Hematopoietic multipotent progenitor cell treated with erythropoietin and hydrocortisone succinate and interleukin-3 and kit ligand, for 8 days (in vitro differentiated cells): ENCODE data around the gene RAPGEF1.
"Not testable (repeated sequence)": the region's sequence is repeated elsewhere in the genome, so short reads cannot be mapped to it uniquely, and the experiment has no call there.

ENCODE experiments used
- DNase-seq: peaks from one replicate; pipeline ENCODE4 v3.0.0-alpha.2; 2015

Gene RAPGEF1, protein sequence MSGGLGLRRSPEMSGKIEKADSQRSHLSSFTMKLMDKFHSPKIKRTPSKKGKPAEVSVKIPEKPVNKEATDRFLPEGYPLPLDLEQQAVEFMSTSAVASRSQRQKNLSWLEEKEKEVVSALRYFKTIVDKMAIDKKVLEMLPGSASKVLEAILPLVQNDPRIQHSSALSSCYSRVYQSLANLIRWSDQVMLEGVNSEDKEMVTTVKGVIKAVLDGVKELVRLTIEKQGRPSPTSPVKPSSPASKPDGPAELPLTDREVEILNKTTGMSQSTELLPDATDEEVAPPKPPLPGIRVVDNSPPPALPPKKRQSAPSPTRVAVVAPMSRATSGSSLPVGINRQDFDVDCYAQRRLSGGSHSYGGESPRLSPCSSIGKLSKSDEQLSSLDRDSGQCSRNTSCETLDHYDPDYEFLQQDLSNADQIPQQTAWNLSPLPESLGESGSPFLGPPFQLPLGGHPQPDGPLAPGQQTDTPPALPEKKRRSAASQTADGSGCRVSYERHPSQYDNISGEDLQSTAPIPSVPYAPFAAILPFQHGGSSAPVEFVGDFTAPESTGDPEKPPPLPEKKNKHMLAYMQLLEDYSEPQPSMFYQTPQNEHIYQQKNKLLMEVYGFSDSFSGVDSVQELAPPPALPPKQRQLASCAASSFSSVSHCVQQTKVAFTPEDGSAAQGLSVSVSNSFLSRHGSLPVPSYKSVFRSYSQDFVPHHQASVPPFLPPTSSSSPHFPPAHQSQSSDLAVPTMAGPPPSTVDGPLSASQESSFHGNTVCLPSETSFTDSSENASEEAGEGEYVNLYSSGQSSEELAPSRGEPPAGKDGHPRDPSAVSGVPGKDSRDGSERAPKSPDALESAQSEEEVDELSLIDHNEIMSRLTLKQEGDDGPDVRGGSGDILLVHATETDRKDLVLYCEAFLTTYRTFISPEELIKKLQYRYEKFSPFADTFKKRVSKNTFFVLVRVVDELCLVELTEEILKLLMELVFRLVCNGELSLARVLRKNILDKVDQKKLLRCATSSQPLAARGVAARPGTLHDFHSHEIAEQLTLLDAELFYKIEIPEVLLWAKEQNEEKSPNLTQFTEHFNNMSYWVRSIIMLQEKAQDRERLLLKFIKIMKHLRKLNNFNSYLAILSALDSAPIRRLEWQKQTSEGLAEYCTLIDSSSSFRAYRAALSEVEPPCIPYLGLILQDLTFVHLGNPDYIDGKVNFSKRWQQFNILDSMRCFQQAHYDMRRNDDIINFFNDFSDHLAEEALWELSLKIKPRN (N-terminal part only)

DNA sequence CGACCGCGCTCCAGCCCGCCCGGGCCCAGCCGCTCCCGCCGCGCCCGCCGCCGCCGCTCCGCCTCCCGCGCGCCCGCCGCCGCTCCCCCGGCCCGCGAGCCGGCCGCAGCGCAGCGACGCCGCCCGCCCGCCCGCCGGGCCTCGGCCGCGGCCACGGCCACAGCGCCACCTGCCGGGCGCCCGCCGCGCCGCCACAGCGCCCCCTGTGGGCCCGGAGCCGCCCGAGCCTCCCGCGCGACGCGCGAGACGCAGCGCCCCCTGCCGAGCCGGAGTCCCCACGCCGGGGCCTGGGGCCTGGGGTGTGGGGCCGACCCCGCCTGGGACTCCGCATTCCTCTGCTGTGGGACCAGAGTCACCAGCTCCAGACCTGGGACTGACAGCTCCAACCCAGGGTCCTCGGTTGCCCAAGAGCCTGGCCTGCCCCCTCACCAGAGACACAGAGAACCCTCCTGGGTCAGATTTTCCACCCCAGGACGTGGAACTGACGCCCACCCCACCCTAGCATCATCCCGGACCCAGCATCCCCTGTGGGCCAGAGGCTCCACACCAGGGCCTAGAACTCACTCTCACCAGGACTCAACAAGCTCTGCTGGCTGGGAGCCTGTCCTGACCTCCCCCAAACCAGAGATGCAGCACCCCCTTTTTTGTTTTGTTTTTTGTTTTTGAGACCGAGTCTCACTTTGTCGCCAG is at the start of gene RAPGEF1:
Gene RAPGEF1, minus strand, starts transcription at position 118 of the 690 bp plus-strand sequence. CDS start 246 bp downstream, outside the sequence.
- DNase-seq = peak; percentile 53

DNA sequence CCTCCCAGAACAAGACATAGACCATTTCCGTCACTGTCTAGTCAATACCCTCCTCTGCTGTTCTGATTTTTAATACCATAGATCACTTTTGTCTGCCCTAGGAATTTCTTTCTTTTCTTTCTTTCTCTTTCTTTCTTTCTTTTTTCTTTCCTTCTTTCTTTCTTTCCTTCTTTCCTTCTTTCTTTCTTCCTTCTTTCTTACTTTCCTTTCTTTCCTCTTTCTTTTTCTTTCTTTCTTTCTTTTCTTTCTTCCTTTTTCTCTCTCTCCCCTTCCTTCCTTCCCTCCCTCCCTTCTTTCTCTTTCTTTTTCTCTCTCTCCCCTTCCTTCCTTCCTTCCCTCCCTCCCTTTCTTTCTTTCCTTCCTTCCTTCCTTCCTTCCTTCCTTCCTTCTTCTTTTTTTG is 49.0 kb upstream of the RAPGEF1 start:
- DNase-seq = no peak

DNA sequence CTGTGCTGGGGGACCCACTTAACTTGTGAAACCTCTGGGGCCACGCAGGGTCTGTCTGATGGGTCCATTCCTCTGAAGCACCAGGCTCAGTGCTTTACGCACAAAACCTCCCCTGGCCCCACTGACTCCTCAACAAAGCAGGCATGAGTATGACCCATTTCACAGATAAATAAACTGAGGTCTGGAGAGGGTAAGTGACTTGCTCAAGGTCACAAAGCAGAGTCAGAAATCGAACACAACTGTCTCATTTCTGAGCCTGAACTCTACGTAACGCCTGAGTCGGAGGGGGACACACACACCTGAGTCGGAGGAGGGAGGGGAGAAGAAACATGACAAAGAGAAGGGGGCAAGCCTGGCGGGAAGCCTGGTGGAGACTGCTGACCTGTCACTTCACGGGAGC is 48.0 kb upstream of the RAPGEF1 start:
- DNase-seq = no peak

DNA sequence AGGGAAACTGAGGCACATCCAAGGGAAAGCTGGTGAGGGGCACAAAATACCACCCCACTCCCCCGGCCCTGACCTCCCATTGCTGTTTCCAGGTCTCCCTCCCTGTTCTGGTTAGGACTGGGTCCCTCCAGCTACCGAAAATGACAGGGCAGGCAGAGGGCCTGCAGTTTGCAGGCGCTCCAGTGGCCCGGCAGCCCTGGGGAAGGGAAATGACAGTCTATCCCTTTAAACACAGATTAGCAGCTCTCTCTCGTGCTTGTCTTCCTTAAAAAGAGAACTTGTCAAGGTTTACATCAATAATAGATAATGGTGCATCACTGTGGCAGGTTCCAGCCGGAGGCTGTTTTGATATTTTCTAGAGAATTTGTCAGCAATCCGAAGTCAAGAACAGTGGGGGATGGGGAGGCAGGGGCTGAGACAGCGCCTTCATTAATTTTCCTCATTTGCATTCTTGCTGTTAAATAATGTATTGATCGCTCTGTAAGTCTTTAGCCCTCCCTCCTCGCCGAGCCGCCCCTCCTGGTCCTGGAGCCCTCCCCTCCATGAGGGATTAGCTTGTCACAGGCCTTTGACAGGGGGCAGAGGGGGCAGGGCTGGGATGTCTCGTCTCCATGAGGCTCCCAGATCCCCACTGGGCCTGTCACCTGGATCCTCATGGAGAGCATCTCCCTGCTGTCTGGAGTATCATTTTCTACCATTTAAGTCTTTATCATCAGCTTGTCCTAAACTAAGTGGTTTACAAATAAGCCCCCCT is 45.0 kb upstream of the RAPGEF1 start:
- no peak for DNase-seq

DNA sequence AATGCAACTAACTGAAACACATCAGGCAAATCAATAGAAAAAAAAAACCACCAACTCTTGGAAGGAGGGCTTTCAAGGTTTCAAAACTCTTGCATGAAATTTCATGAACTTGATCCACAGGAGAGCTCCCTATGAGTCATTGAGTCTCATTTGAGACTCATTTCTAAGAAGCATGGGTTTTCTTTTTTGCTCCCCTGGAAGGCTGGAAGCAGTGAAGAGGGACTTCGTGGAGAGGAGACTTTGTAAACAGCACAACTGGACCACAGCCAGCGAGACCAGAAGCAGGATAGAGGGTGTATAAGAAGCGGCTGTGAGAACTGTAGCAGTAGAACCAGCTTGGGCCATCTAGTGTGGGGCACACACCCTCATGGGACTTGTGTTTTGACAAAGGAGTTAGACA is 41.2 kb upstream of the RAPGEF1 start:
- no peak for DNase-seq

DNA sequence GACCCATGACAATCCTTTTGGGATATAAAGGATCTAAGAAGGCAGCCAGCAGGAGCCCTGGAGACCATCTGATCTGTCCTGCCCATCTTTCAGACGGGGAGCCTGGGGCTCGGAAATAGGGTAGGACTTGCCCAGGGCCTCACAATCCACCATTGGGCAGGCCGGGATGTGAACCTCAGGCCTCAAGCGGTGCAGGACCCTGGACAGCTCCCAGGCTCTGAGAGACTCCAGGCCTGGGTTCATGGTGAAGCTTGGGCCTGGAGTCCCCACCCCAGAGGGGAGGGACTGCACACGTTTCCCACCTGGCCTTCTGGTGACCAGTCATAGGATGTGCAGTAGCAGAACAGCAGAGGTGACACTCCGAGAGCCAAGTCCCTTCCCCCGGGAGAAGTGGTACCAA is 36.6 kb upstream of the RAPGEF1 start:
- peak; percentile 48 for DNase-seq

DNA sequence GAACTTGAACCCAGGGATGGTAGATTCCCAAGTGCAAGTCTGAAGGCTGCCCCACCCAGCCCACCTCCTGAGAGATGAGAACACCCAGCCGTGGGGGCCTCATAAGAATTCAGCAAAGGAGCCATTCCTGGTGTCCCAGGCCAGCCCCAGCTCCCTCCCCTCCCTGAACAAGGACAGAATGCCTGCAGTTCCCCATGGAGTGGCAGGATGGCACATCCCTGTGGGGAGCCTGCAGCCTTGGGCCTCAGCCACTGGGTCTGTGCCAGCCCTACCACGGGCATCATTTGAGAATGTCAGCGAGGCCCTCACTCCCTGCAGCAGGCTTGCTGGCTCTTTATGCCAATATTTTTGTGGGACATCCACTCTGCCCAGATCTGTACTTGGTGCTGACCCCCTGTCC is 36.2 kb upstream of the RAPGEF1 start:
- DNase-seq = no peak

DNA sequence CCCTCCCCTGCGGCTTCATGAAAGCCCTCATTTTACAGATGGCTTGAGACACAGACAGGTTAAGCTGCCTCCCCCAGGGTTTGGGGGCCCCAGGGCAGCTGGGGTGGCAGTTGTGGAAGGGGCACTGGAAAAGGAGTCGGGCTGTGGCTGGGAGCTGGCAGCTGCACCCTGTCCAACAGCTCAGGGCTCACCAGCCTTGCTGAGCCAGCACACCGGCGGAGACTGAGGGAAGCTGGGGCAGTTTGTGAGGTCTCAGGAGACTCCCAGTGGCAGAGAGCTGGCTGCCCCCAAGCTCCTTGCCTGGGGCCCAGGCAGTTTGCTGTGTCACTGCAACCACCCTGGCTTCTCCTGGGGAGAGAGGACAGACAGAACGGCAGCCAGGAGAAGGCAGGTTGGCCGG is 34.8 kb upstream of the RAPGEF1 start:
- DNase-seq = no peak

DNA sequence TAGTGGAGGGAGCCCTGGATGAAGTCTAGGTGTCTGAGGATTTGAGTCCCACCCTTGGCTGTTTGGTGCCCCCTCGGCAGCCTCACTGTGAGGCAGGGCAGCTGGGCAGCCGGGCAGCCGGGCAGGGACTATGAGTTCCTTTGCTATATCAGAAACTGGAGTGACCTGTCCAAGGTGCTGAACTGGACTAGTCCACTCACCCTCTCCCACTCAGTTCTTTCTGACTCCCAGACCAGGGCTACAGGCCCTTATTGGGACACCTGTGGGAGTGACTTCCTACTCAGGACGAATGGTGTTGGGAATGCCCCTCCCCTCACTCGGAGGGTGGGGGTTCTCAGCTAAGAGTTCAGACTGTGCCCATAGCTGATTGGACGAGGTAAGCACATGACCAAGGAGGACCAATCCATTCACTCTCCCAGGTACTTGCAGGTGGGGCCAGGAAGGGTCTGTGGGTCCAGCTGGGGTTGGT is 34.1 kb upstream of the RAPGEF1 start:
- DNase-seq = peak; percentile 62

DNA sequence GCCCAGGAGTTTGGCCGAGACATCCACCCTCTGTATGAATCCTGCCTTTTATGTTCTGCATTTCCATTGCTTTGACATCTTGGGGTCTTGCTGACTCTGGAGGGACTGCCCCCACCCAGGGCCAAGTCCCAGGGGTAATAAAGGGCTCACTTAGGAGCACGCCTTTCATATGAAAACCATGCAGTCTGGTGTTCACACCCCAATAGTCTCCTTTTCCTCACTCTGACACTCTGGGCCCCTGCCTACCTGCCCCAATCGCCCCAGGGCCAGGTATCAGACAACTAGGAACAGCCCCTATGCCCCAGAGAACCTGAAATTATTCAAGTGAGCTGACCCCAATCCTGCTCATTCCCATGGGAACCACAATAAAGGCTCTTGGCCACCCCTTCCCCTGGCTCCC is 33.1 kb upstream of the RAPGEF1 start:
- DNase-seq = no peak

DNA sequence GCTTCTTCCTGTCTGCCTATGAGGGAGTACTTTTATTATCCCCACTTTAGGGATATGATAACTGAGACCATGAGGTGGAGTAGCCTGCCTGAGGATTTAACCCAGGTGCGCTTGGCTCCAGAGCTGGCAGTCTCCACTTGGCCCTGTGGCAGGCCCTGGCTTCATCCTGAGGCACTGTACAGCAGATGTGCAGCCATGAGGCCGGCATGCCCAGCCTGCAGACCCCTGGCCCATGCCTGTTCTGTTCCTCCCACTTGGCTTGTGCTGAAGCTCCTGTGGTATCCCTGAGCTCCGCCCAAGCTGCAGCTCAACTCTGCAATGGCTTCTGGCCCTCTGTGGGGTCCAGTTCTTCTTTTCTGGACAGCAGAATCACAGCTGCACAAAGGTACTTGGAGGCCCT is 31.8 kb upstream of the RAPGEF1 start:
- DNase-seq = no peak

DNA sequence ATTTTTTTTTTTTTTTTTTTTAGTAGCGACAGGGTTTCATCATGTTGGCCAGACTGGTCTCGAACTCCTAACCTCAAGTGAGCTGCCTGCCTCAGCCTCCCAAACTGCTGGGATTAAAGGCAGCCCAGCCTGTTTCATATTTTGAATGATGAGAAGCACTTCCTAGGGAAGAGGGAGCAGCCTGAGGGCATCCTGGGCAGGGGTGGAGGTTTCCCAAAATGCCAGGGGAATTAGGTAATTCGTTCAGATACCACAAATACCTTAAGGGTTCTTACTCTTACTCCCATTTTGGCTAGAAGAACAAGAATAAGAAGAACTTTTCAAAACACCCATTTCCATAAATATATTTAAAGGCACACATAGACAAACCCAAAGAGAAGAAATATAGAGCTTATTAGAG is 29.5 kb upstream of the RAPGEF1 start:
- DNase-seq = no peak

DNA sequence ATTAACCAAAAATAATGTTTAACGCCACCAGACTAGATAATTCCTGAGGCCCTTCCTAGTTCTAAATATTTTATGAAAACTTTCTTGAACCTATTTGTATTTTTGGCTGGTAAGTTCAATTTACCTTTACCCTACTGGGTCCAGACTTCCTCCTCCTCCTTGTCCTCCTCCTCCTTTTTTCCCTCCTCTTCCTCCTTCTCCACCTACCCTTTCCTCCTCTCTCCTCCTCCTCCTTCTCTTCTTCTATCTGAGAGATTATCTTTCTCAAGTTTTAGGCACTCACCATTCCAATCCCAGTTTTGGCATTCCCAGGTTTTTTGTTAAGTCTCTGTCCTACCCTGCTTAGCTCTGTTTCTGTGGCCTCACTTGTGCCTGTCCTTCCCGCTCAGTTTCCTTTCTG is 24.7 kb upstream of the RAPGEF1 start:
- no peak for DNase-seq

DNA sequence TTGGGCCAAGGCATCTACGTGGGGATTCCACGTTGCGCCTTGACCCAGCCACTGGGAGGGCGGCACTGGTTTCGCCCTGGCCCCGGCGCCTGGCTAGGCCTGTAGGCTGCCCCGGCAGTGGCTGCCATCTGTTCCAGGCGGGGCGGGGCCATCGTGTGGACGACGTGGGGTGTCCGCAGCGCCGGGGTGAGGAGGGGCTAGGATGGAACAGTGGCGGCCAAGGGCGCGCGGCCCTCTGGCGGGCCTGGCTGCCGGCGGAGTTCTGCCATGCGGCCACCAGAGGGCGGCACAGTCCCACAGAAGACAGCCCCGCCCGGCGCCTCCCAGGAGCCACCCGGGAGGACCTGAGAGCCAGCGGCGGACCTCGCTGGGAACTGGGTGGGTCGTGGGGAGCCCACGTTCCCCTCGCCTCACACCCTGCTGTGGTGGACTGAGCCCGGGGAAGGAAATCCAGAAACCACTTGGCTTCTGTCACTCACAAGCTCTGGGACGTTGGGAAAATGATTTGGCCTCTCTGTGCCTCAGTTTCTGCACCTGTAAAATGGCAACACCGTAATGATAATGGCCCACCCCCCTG is 22.6 kb upstream of the RAPGEF1 start:
- DNase-seq = peak; percentile 44

DNA sequence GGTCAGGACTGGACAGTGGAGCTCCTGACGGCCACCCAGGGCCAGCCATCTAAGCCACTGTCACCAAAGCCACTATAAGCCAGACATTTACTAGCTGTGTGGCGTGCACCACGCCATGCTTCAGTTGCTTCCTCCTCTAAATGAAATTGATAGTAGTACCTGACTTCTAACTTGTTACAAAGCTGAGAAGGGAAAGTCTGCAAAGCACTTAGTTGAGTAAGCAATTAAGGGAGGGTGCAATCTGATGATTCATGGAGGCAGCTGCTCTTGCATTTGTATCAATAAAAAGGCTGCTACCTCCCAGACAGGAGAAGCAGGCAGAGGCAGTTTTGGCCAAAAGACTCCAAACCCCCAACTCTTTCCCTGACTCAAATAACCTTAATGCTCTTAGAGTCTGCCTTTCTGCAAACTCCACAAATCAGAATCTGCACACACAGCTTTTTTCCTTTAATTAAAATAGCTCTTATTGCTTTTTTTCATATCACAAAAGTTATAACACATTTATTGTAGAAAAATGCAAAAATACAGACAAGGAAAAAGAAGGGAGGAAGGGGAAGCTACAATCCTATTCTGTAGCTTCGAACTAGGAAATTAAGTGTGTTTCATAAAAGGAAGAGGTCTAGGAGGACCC is 19.3 kb upstream of the RAPGEF1 start:
- DNase-seq = no peak

DNA sequence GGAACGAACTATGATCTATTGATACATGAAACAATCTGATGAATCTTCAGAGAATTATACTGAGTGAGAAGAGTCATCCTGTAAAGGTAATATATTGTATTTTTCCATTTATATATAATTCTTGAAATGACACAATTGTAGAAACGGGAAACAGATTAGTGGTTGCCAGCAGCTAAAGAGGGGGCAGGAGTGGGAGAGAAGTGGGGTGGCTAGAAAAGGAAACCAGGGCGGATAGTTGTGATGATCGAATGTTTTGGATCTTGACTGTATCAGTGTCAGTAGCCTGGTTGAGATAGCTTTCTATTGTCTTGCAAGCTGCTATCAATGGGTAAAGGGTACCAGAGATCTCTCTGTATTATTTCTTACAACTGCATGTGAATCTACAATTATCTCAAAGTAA is 17.7 kb upstream of the RAPGEF1 start:
- no peak for DNase-seq

DNA sequence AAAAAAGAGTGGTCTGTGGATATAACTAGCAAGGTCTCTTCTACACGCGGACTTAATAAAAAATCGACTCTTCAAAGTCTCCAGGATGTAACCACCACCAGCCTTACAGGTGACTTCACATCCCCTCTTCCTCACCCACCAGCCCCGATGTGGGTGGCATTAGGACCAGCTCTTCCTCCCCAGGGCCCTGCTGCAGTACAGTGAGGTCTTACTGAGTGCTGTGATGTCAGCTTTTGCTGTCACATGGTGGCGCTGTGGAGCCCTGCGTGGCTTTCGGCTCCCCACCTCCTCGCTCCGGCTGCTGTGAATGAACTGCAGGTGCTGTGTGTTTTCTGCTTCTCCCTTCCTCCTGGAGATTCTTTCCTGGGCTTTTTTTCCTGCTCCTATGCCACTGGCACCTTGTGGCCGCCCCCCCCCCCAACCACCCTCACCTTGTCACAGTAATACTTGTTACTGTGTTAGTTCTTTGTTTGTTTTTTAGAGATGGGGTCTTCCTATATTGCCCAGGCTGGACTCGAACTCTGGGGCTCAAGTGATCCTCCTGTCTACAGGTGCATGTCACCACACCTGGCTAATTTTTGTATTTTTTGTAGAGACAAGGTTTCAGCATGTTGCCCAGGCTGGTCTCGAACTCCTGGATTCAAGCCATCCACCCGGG is 15.8 kb upstream of the RAPGEF1 start:
- DNase-seq = peak; percentile 76

DNA sequence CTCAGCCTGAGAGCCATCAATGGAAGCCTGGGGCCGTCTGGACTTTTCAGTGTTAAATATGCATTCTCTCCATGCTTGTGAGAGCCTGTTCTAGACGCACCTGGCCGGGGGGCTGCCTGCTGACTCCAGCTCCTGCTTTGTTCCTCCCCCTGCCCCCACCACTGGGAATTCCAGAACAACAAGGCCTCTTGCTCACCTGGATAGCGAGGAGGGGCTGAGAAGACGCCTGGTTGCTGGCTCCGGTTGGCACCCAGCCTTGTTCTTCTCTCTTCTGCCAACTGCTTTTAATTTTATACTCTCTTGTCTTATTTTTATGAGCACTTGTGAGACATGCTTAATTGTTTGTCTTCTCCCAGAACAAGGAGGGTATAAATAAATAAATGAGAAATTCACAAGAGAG is 15.0 kb upstream of the RAPGEF1 start:
- DNase-seq = no peak

DNA sequence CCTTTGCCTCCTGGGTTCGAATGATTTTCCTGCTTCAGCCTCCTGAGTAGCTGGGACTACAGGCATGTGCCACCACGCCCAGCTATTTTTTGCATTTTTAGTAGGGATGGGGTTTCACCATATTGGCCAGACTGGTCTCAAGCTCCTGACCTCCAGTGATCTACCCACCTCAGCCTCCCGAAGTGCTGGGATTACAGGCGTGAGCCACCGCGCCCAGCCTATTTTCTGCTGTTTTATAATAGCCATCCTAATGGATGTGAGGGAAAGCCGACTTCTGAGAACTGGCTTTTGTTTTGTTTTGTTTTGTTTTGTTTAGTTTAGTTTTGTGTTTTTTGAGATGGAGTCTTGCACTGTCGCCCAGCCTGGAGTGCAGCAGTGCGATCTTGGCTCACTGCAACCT is 13.9 kb upstream of the RAPGEF1 start:
- not testable (repeated sequence) for DNase-seq

DNA sequence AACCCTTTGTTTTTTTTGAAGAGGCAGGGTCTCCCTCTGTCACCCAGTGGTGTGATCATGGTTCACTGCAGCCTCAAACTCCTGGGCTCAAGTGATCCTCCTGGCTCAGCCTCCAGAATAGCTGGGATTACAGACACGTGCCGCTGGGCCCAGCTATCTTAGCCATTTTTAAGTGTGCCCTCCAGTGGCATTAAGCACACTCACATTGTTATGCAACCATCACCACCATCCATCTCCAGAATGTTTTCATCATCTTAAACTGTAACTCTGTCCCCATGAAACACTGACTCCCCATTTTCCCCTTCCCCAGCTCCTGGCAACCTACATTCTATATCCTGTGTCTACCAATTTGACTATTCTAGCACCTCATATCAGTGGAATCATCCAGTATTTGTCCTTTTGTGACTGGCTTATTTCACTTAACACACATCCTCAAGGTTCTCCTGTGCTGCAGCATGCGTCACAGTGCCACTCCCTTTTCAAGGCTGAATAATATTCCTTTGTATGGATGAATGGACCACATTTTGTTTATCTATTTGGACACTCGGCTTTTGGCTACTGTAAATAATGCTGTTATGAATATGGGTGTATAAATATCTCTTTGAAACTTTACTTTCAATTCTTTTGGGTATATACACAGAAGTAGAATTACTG is 12.5 kb upstream of the RAPGEF1 start:
- no peak for DNase-seq
